ENCODE measurements around the gene TNRC18.

- TF ChIP-seq YY1 (IDR thresholded peaks at IDR 0.05; ENCODE audit: insufficient read depth, insufficient read length): no peak
- no peak for TF ChIP-seq ZNF274 (IDR thresholded peaks at IDR 0.05; ENCODE audit: low read depth, low read length)
These were observed 47.2 kb upstream of the TNRC18 start for GRCh38 chr7:5470816-5471215.

Data from NT2/D1 (cell line).